K562 (cell line): Measurements from ENCODE around the gene GJC2. TPM values are rescaled to one million over a fixed set of nuclear protein-coding genes. Genes with fewer than 3 reads are reported as not detected.

ENCODE experiments used
- ARID1B ChIP-seq: fragments of 450-650 bp; IDR thresholded peaks from 2 replicates; pipeline ENCODE4 v1.6.1; 2016; ENCODE audit warnings: antibody characterized with exemption, mild to moderate bottlenecking, inconsistent platforms
- CC2D1A ChIP-seq: fragments of 450-650 bp; IDR thresholded peaks from 2 replicates; pipeline ENCODE4 v1.6.1; 2017; ENCODE audit warnings: mild to moderate bottlenecking
- CHD4 ChIP-seq: fragments of 200-600 bp; sonication (generic); IDR thresholded peaks from 3 replicates; pipeline ENCODE4 v1.6.1; 2012; ENCODE audit warnings: low read depth, mild to moderate bottlenecking, mixed read lengths, low read length, inconsistent platforms; ENCODE audit not compliant: insufficient read depth, insufficient replicate concordance, poor library complexity, severe bottlenecking
- CUX1 ChIP-seq: fragments of 200-800 bp; sonication (Bioruptor generic); IDR thresholded peaks from 2 replicates; pipeline ENCODE4 v1.6.1; 2016; ENCODE audit warnings: missing genetic modification characterization, missing compliant biosample characterization
- DDX20 ChIP-seq: fragments of 450-650 bp; IDR thresholded peaks from 2 replicates; pipeline ENCODE4 v1.6.1; 2016; ENCODE audit warnings: missing genetic modification characterization, low read depth, mild to moderate bottlenecking, missing compliant biosample characterization, moderate library complexity
- ELF1 ChIP-seq: fragments of 200-800 bp; sonication (Bioruptor generic); IDR thresholded peaks from 2 replicates; pipeline ENCODE4 v1.6.1; 2016; ENCODE audit warnings: missing genetic modification characterization, missing compliant biosample characterization
- EP300 ChIP-seq: IDR thresholded peaks from 2 replicates; pipeline ENCODE4 v1.6.1; 2012; ENCODE audit warnings: low read length, improper control_type of control experiment
- FOXA3 ChIP-seq, 2 experiments: fragments of 450-650 bp in 1 of 2; sonication (generic) in 1 of 2; formaldehyde crosslinking; IDR thresholded peaks in 1 of 2; conservative IDR thresholded peaks in 1 of 2; 2 replicates each; pipeline versions ENCODE4 v1.4.0 to v1.8.0; 2020 to 2022; ENCODE audit warnings: mild to moderate bottlenecking in 2 of 2, missing genetic modification reagents in 1 of 2
- FOXP1 ChIP-seq: sonication (generic); formaldehyde crosslinking; IDR thresholded peaks from 2 replicates; pipeline ENCODE4 v1.8.0; 2022; ENCODE audit warnings: mild to moderate bottlenecking, missing genetic modification reagents
- HDAC3 ChIP-seq: fragments of 450-650 bp; IDR thresholded peaks from 2 replicates; pipeline ENCODE4 v1.6.1; 2018; ENCODE audit warnings: borderline replicate concordance, mild to moderate bottlenecking, moderate library complexity; ENCODE audit not compliant: partially characterized antibody
- HLTF ChIP-seq: fragments of 450-650 bp; IDR thresholded peaks from 2 replicates; pipeline ENCODE4 v1.6.1; 2016
- KAT2B ChIP-seq: IDR thresholded peaks from one replicate; pipeline ENCODE4 v1.6.1; 2012; ENCODE audit warnings: low read depth, mild to moderate bottlenecking, control low read depth, inconsistent platforms, low read length, moderate library complexity
- LEF1 ChIP-seq: fragments of 450-650 bp; IDR thresholded peaks from 2 replicates; pipeline ENCODE4 v1.6.1; 2016; ENCODE audit warnings: mild to moderate bottlenecking
- NCOA4 ChIP-seq: fragments of 450-650 bp; IDR thresholded peaks from 2 replicates; pipeline ENCODE4 v1.6.1; 2018; ENCODE audit warnings: mild to moderate bottlenecking; ENCODE audit not compliant: partially characterized antibody
- NELFE ChIP-seq: IDR thresholded peaks from 2 replicates; pipeline ENCODE4 v1.6.1; 2011; ENCODE audit warnings: mild to moderate bottlenecking; ENCODE audit not compliant: insufficient read depth, insufficient read length
- PCBP1 ChIP-seq: fragments of 200-400 bp; formaldehyde crosslinking; IDR thresholded peaks from 2 replicates; pipeline ENCODE4 v1.6.1; 2018; ENCODE audit warnings: mild to moderate bottlenecking, low read depth, low read length; ENCODE audit not compliant: poor library complexity, severe bottlenecking
- RB1 ChIP-seq: fragments of 450-650 bp; IDR thresholded peaks from 2 replicates; pipeline ENCODE4 v1.6.1; 2017; ENCODE audit warnings: low read depth, mild to moderate bottlenecking
- SIX5 ChIP-seq, 2 experiments: IDR thresholded peaks; 2 replicates each; pipeline ENCODE4 v1.6.1; 2011; ENCODE audit warnings: low read length in 2 of 2, borderline replicate concordance in 1 of 2, low read depth in 1 of 2, mild to moderate bottlenecking in 1 of 2, moderate library complexity in 1 of 2; ENCODE audit not compliant: insufficient read depth in 1 of 2
- SMARCA5 ChIP-seq: fragments of 450-650 bp; IDR thresholded peaks from 2 replicates; pipeline ENCODE4 v1.6.1; 2016
- SNRNP70 ChIP-seq: fragments of 200-400 bp; formaldehyde crosslinking; optimal IDR thresholded peaks from 2 replicates; pipeline ENCODE3; 2017; ENCODE audit warnings: low read depth, low read length
- USF2 ChIP-seq: sonication (generic); formaldehyde crosslinking; IDR thresholded peaks from 2 replicates; pipeline ENCODE4 v1.5.0; 2020; ENCODE audit warnings: missing genetic modification reagents
- XRCC4 ChIP-seq: IDR thresholded peaks from one replicate; pipeline ENCODE4 v1.6.1; 2011; ENCODE audit not compliant: insufficient read depth, insufficient read length; ENCODE audit errors: extremely low read depth
- ZZZ3 ChIP-seq: fragments of 450-650 bp; IDR thresholded peaks from 2 replicates; pipeline ENCODE4 v1.6.1; 2016; ENCODE audit warnings: antibody characterized with exemption, mild to moderate bottlenecking, moderate library complexity
- polyA plus RNA-seq, 8 experiments: library from polyadenylated mRNA; depleted of rRNA in 4 of 8; stranded (reverse) in 5 of 8; unstranded in 3 of 8; fragments of >200 nt; fragmentation: Nextera tagmentation in 2 of 8; fragmentation: Illumina TruSeq in 1 of 8; extraction: Ambion mirVana in 2 of 8; extraction: Trizol in 1 of 8; gene quantifications; 2 replicates each; pipeline versions ENCODE4 v1.2.1 to v1.2.3, GENCODE V29; 2011 to 2014; ENCODE audit warnings: inconsistent platforms in 1 of 8, missing spikeins in 1 of 8
- total RNA-seq, 7 experiments: library from RNA; depleted of rRNA in 6 of 7; stranded (reverse); fragments of >200 nt in 6 of 7; fragmentation: Illumina TruSeq in 2 of 7; extraction: Trizol in 2 of 7; gene quantifications; 2 replicates each; pipeline versions ENCODE4 v1.2.1 to v1.2.3, GENCODE V29; 2011 to 2021; ENCODE audit warnings: low replicate concordance in 1 of 7

Gene GJC2
- total and polyA plus RNA-seq, 9 of the 15 experiments (the other 6 are each of a cell fraction or from before 2014, with no cell fraction given), result 0.03 to 0.62 (median 0.11) TPM; not detected in 2

- no peak for TF ChIP-seq NELFE
- TF ChIP-seq ELF1 (tag), result no peak
- TF ChIP-seq ZZZ3, result no peak
- no peak for TF ChIP-seq DDX20 (tag)
- no peak for TF ChIP-seq CHD4
- TF ChIP-seq SNRNP70, result no peak
- TF ChIP-seq KAT2B, result no peak
- TF ChIP-seq SMARCA5, result no peak
- TF ChIP-seq XRCC4, result no peak
- TF ChIP-seq EP300, result no peak
- peak; percentile 46; the same call in 1 of the 2 replicates for TF ChIP-seq ARID1B
- no peak for TF ChIP-seq CC2D1A
- no peak for TF ChIP-seq CUX1 (CRISPR knock-in tag)
- TF ChIP-seq LEF1, result 0 out of 2 replicates have a peak, but pooled peaks have one; percentile 23
- peak; percentile 30; the same call in 1 of the 2 replicates for TF ChIP-seq FOXP1 (CRISPR knock-in tag)
- TF ChIP-seq NCOA4, result no peak
- no peak for TF ChIP-seq SIX5 (IDR thresholded peaks at IDR 0.05; ENCODE audit: borderline replicate concordance in 1 of 2, insufficient read depth in 1 of 2, low read depth in 1 of 2, low read length in 2 of 2)
- TF ChIP-seq USF2 (CRISPR knock-in tag), result no peak
- no peak for TF ChIP-seq RB1
- TF ChIP-seq FOXA3 (CRISPR knock-in tag; conservative IDR thresholded peaks at IDR 0.05 in 1 of 2, IDR thresholded peaks at IDR 0.05 in 1 of 2), result peak in 1 of 2 experiments; percentile 38; a peak in 1 of 4 replicates
- TF ChIP-seq HDAC3, result no peak
- no peak for TF ChIP-seq PCBP1
- peak; percentile 73; the same call in 1 of the 2 replicates for TF ChIP-seq HLTF
Measured at GRCh38 chr1:228139406-228139930, 10.3 kb upstream of the GJC2 start (continued).
